ENCODE results near the gene LRRC75A.
"Not testable (repeated sequence)": the region's sequence is repeated elsewhere in the genome, so short reads cannot be mapped to it uniquely, and the experiment has no call there.

- TF ChIP-seq CTCF (conservative IDR thresholded peaks at IDR 0.05); EZH2 (IDR thresholded peaks at IDR 0.05; ENCODE audit: low read depth): not testable (repeated sequence)
These were observed 95.3 kb downstream of the LRRC75A start for GRCh38 chr17:16396693-16397092.
